DND-41 (cell line): Measurements from ENCODE around the gene PDF.

Experiments used
- CTCF ChIP-seq: IDR thresholded peaks from 2 replicates; pipeline ENCODE4 v1.5.1; 2012; ENCODE audit warnings: borderline replicate concordance, low read length, moderate library complexity, mild to moderate bottlenecking; ENCODE audit not compliant: poor library complexity, severe bottlenecking; ENCODE audit errors: extremely low read depth
- EZH2 ChIP-seq: IDR thresholded peaks from 3 replicates; pipeline ENCODE4 v1.6.1; 2012; ENCODE audit warnings: borderline replicate concordance, low read depth, mild to moderate bottlenecking, moderate library complexity, low read length, inconsistent platforms; ENCODE audit not compliant: severe bottlenecking

DNA sequence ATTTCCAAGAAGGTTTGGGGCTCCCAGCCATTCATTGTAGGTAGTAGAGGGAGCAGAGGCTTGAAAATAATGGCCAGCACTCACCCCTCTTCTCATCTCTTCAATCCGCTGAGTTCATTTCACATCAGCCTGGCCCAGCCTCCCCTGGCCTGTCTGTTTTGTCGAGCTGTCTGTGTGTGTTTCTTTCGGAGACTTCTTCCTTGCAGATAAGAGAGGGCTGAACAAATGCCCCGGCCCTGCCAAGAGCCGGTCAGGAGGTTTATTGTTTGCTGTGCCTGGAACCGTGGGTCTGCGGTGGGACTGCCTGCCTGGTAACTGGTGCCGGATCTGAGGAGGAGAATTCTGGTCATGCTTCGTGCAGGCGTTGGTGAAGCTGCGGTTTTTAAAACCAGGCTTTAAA is 15.9 kb downstream of the PDF start:
- no peak for TF ChIP-seq CTCF
- TF ChIP-seq EZH2: no peak
